NCI-H1048 (cell line): ENCODE data around the gene NTN5.
"Not testable (repeated sequence)": the region's sequence is repeated elsewhere in the genome, so short reads cannot be mapped to it uniquely, and the experiment has no call there.

Experiments used
- DNase-seq: peaks from one replicate; lab custom pipeline; 2025; lab: John Stamatoyannopoulos, UW

Gene NTN5

DNA sequence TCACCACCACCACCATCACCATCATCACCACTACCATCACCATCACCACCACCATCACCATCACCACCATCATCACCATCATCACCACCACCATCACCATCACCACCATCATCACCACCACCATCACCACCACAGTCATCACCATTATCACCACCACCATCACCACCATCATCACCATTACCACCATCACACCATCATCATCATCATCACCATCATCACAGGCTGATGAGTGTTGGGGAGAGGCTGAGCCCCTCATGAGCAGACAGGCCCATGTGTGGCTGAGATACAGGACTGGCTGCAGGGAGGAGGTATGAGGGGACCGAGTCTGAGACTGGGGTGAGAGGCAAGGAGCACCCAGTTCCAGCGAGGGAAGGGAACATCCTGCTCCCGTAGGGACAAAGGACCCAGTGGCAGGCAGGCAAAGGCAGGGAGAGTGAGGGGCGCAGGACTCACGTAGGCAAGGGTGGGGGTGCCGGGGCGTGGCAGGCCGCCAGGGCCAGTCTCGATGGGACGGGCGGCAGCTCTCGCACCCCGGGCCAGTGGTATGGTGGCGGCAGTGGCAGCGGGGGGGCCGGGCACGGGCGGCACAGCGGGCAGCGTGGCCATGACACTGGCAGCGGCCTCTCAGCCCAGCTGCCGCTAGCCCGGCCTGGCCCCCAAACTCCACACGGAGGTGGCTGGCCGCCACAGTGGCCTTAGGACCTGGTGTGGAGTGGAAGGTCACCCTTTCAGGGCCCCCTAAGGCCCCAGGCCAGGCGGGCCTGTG lies 2.7 kb downstream of the NTN5 start:
- DNase-seq: no peak

DNA sequence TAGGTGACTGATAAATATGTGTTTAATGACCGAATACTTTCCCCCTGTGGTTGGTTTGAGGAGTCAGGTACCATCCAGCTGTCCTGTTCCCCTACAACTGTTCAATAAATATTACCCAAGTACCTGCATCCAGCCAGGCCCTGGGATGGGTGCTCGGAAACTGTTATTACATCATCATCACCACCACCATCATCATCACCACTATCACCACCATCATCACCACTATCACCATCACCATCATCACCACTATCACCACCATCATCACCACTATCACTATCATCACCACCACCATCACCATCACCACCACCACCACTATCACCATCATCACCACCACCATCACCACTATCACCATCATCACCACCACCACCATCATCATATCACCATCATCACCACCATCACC lies 4.1 kb downstream of the NTN5 start:
- no peak for DNase-seq

DNA sequence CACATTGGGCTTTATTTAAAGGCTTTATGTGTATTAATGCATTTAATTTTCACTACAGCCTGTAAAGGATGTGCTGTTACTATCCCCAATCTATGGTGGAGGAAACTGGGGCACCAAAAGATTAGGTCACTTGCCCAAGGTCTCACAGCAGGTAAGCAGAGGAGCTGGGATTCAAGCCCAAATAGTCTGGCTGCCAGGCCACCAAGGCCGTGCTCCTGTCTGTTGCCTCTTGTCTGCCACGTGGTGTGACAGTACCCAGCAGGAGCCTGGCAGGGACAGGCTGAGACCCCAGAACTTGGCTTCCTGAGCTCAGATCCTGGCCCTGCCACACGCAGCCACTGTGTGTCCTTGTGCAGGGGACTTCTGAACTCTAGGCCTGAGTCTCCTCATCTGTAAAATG lies 4.5 kb downstream of the NTN5 start:
- DNase-seq: no peak

DNA sequence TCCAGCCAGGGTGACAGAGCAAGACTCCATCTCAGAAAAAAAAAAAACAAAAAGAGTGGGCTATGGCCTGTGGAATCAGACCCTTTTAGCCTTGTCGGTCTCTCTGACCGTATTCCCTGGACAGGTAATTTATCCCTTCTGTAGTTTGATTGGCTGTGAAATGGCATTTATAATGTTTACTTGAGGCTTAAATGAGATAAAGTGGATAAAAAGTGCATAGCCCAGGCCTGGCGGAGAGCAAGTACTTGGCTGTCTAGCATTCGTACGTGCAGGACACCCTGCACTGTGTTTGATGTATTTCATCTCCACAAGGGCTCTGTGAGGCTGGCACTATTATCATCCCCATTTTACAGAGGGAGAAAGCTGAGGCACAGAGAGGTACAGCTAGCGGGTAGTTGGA lies 7.0 kb downstream of the NTN5 start:
- DNase-seq: no peak

DNA sequence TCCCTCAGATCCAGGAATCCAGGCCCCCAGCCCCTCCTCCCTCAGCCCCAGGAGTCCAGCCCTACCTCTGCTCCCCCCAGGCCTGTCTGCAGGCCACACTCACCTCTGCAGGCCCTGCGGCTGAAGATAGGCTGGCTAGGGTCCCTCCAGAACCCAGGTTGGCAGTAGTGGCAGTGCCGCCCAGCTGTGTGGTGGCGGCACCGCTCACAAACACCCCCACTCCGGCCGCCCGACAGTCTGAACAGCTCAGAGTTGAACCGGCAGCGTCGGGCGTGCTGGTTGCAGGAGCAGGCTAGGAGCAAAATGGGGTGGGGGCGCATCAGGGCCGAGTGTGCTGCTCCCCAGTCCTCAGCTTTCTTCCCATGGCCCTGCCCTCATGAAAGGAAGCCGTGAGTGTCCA lies 8.3 kb downstream of the NTN5 start:
- no peak for DNase-seq

DNA sequence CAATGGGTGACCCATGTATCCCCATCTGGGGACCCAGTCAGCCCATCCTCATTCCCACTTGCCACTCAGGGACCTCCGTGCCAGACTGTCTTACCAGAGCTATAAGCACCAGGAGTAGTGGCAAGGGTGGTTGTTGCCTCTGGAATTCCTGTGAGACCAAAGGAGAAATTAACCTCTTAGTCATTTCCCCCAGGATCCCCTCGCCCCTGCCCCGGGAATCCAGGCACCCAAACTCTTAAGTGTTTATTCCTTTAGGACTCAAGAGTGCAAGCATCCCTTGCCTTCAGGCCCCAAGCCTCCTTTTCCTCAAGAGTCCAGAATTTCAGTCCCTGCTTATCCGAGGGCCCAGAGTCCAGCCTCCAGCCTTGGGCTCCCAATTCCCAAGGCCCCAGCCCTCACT lies 9.2 kb downstream of the NTN5 start:
- no peak for DNase-seq

DNA sequence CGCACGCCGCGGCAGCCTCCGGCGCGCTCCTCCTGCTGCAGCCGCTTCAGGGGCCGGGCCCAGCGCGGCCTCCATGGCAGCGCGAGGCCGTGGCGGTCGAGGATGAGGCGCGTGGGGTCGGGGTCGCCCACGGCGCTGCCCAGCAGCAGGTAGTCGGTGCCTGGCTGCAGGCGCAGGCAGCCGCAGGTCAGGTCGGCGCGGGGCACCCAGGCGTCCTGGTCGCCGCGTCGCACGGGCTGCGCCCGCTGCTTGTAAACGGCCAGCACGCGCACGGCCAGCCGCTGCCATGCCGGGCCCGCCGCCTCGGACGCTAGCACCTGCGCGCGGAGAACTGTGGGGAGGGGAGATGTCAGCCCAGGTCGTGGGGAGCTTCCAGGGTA lies 11.1 kb downstream of the NTN5 start:
- DNase-seq: no peak

DNA sequence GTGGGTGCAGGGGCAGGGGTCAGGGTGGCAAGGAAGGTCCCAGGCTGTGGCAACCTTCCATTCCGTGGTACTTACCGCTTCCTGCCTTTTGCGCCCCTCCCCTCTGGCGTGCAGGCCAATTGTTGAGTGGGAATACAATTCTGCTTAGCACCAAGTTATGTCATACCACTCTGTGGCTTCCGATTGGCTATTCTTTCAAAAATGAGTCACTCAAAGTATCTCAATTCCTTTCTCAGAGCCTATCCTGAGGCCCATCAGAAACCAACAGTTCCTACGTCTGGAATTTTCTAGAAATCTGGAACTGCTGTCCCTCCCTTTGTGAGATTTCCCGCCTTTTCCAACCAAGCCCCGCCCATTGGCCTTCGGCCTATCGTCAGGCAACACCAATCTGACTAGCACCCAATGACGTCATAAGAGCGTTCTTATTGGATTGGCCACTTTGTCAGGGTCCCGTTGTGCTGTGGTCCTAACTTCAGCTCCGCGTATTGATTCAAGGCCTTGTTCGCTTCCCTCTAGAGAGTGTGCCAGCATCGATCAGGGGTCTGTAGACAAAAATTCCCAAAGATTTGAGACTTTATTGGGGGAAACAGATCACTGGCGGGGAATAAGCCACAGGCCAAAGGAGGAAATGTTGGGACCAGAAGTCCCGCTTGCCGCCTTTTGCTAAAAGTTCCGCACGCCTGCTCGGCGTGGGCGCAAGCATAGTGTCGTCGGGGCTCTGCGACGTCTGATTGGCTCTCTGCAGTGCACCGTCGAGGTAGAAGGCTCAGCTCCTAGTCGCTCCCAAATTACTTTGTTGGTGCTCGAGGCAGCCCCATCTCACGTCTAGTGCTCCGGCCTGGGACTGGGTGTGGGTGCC lies 11.7 kb downstream of the NTN5 start:
- DNase-seq: peak; percentile 91

DNA sequence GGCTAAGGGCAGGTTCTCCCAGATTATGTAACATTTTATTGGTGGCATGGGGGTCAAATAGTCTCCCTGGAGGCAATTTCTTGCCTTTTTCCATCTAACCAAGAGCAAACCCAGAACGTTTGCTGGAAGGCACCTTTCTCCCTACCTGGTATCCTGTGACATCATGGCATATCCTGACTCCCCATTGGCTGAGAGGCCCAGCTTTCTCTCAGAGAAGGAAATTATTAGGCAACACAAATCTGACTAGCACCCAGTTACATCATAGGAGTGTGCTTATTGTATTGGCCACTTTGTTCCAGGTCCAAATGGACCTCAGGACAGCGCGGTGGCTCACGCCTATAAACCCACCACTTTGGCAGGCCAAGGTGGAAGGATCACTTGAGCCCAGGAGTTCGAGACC lies 13.0 kb downstream of the NTN5 start:
- no peak for DNase-seq

DNA sequence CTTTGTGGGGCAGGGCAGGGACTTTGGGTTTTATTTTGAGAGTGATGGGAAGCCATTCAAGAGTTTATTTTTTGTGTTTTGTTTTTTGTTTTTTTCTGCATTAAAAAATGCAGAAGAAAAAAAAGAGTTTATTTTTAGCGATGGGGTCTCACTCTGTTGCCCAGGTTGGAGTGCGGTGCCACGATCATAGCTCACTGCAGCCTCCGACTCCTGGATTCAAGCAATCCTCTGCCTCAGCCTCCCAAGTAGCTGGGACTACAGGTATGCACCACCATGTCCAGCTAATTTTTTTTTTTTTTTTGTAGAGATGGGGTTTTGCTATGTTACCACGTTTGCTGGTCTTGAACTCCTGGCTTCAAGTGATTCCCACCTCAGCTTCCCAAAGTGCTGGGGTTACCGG lies 14.3 kb downstream of the NTN5 start:
- no peak for DNase-seq

DNA sequence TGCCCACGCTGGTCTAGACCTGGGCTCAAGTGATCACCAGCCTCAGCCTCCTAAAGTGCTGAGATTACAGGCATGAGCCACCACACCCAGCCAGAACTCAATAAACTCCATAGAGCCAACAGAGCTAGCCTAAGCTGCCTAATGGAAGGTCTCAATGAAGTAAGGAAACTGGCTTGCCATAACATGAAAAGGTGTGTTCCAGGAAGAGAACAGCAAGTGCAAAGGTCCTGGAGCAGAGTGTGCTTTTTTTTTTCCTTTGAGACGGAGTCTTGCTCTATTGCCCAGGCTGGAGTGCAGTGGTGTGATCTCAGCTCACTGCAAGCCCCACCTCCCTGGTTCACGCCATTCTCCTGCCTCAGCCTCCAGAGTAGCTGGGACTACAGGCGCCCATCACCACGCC lies 15.0 kb downstream of the NTN5 start:
- DNase-seq: not testable (repeated sequence)

DNA sequence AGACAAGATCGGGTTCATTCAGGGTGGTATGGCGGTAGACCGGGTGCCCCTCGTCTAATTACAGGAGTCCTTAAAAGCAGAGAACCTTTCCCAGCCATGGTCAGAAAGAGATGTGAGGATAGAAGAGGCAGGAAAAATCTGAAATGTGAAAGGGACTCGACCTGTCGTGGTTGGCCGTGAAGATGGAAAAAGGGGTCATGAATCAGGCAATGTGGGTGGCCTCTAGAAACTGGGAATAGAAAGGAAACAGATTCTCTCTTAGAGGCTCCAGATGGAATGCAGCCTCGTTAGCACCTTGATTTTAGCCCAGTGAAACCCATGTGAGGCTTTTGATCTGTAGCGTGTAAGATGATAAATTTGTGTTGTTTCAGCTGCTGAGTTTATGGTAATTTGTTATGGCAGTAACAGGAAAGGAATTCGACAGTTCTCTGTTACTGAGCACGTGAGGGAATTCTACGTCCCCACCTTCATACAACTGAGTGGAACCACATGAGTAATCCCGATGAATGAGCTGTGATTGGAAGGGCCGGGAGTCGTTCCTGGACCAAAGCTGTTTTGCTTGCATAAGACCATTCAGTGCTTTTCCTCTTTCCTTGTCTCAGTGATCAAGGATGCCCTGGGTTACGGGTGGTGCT lies 15.9 kb downstream of the NTN5 start:
- DNase-seq: no peak

DNA sequence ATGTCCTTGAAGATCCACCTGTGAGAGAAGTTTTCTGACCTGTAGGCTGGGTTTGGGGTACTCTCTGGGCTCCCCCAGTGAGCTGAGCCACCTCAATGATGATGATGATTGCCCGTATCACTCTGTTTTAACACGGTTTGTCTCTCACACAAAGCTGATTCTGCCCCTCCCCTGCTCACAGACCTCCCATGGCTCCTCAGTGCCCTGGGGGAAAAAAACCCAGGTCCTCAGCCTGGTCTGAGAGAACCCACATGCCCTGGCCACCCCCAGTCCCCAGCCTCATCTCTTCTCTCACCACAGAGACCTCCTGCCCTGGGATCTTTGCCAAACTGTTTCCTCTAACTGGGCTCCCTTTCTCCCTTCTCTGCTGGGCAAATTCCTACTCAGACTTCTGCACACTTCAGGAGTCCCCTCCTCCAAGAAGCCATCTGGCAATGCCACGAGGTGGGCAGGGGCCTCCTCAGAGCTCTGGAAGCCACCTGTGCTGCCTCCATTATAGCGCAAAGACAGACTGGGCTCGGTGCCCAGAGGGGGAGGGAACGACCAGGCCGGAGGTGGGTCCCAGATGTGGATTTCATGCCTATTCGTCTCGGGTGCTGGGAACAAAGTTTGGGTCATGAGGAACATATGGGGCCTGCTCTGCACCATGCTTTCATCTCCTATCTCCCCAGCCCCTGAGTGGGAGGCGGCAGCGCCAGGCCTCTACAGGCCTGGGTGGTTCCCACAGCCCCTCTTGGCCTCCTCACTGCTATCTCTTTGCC lies 18.3 kb downstream of the NTN5 start:
- no peak for DNase-seq

DNA sequence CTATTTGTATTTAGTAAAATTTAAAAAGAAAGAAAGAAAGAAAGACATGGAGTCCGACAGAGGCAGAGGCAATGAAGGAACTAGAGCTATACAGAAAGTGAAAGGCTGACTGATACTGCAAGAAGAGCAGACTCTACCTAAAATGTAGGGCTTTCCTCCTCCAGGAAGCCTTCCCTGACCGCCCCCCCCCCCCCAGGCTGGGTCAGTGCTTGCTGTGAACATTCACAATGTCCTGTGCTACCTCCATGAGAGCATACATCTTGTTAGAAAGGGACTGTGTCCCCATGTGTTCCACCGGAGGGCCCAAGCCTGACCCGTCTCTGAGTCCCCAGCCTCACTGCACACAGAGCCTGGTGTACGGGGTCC lies 21.2 kb downstream of the NTN5 start:
- DNase-seq: no peak

DNA sequence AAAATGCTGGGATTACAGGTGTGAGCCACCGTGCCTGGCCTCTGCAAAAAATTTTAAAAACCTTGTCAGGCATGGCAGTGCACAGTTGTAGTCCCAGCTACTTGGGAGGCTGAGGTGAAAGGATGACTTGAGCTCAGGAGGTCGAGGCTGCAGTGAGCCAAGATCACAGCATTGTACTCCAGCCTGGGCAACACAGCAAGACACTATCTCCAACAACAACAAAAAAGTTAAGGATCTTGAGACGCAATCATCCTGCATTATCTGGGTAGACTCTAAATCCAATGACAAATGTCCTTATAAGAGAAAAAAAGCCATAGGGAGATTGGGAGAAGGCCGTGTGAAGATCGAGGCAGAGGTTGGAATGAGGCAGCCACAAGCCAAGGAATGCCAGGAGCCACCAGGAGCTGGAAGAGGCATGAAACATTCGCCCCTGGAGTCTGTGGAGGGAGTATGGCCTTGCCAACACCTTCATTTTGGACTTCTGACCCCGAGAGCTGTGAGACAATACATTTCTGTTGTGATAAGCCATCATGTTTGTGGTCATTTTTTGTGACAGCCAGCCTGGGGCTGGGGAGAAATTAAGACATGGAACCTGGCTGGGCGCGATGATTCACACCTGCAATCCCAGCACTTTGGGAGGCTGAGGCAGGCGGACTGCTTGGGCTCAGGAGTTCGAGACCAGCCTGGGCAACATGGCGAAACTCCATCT lies 21.7 kb downstream of the NTN5 start:
- DNase-seq: no peak

DNA sequence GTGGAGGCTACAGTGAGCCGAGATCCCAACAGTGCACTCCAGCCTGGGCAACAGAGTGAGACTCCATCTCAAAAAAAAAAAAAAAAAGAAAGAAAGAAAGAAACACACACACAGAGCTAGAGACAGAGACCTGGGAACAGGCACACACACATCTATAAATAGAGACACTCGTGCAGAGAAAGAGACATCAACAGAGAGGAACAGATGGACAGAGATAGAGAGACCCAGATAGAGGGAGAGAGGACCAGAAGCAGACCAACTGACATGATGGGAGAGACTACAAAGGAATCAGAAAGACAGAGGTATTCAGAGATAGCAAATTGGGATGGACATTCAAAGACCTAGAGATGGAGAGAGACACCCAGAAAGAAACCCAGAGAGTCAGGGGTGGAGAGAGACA lies 24.7 kb downstream of the NTN5 start:
- no peak for DNase-seq

DNA sequence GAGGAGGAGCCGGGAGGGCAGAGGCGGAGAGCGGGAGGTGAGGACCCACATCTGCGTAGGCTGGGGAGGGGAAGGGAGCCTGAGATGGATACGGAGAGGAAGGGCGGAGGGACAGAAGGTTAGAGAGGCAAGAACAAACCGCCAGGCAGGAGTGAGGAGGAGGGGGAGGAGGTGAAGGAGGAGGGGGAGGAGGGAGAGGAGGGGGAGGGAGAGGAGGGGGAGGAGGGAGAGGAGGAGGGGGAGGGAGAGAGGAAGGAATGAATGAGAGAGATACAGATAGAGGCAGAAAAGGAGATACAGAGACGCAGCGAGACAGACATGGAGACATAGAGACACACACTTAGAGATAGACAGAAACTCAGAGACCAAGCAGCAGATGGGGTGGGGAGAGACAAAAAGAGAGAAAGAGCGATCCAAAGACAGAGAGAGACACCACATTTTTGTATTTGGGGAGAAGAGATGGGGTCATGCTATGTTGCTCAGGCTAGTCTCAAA lies 26.0 kb downstream of the NTN5 start:
- peak; percentile 68 for DNase-seq

DNA sequence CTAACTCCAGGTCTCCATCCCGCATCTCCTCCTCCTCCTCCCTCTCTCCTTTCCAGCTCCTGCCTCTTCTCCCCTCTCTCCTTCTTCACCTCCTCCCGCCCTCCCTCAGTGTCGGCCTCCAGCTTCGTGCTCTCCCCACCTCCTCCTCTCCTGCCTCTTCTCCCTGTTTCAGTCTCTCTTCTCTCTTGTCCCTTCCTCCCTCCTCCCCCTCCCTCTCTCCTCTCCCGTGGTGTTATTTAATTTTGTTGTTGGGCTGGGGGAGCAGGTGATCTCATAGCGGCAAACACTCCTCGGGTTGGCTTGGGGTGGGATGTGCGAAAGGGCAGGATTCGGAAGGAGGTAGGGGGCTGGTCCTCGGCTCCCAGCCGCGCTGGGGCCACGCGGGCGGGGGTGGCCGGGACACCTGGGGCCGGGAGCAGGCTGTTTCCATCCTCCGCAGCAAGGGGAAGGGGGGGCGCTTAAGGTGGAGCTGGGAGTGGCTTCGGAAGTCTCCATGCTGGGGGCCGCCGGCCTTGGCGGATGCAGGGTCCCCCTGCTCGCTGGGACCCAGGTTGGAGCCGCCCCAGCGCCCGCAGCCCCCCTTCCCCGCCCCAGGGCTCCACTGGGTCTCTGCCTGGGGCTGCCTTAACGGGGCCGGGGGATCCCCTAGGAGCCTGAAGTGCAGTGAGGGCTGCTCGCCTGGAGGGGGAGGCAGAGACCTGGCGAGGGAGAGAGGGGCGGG lies 26.7 kb downstream of the NTN5 start, which contains the start of gene CA11:
TSS of gene CA11 (minus strand) at position 187 of the 721 bp plus-strand sequence. CDS start 555 bp downstream, outside the sequence.
- DNase-seq: no peak

DNA sequence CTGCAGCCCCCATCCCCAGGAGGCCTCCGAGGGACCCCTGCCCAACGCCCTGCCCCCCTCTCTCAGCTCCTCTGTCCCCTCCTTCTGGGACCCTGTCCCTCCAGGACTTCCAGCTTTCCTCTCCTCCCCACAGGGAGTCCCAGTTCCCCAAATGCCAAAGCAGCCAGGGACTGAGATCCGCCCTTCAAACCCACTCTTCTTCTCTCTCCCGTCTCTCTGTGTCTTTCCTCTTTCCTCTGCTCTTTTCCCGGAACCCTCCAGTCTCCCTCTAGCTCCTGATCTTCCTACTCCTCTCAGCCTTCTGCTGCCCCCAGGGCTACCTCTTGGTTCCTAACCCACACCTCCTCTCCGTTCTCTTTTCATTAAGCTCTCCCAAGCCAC lies 27.2 kb downstream of the NTN5 start:
- DNase-seq: no peak

DNA sequence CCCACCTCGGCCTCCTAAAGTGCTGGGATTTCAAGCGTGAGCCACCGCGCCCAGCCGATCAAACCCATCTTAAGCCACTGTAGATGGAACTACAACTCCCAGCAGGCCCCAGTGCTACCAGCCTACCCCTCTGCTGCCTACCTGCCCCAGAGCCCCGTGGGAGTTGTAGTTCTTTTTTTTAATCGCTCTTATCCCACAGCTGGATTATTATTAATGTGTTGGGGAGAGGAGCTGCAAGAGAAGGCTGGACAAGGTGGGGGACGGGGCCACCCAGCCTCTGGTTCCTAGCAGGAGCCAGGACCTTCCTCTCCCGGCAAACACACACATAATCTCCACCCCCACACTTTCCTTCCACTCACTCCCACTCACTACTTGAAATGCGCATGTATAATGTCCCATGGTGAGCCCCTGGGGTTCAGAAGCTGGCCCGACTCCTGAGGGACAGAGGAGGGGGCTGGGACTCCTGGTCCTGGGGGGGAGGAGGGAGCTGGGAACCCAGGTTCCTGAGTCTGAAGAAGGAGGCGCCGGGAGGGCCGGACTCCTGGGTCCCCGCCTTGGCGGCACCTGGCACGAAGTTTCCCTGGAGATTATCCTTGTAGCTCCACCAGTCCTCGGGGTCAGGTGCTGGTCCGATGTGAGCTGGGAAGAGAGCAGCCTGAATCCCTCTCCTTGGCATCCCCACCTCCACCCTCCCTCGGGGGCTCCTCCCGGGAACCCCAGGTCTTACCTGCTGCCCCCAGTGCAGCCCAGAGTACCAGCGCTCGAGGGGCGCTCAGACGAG lies 27.8 kb downstream of the NTN5 start:
- DNase-seq: no peak
